ENCODE data around the gene POU6F2. TPM values are rescaled to one million over a fixed set of nuclear protein-coding genes. Genes with fewer than 3 reads are reported as not detected.

The POU6F2 gene
- total RNA-seq, 4 donors from 2014 or later = 0.91 TPM; not detected in 3

- Histone ChIP-seq H3K4me3 (no peak overlapping the region), H3K27ac (no peak overlapping the region), H3K27me3 (no peaks in the 10 kb centered on the region), H3K4me1 (no peaks in the 10 kb centered on the region), H3K9me3 (no peaks in the 10 kb centered on the region), H3K36me3 (no peaks in the 10 kb centered on the region)
- intact Hi-C loops (cut with DNase I; ENCODE audit: low total_unique reads) = no loop called here
- TF ChIP-seq POLR2A (IDR thresholded peaks at IDR 0.05) (no peak), CTCF (IDR thresholded peaks at IDR 0.05) (no peak)
- no peak for DNase-seq
Observed at GRCh38 chr7:39367451-39367850, 389.7 kb downstream of the POU6F2 start.

GRCh38 chr7:39367943-39368342 is 390.2 kb downstream of the POU6F2 start:
- TF ChIP-seq CTCF (IDR thresholded peaks at IDR 0.05) (no peak), POLR2A (IDR thresholded peaks at IDR 0.05) (no peak)
- Histone ChIP-seq H3K4me3 (no peak overlapping the region), H3K9me3 (no peaks in the 10 kb centered on the region), H3K4me1 (no peaks in the 10 kb centered on the region), H3K36me3 (no peaks in the 10 kb centered on the region), H3K27me3 (no peaks in the 10 kb centered on the region), H3K27ac (no peak overlapping the region)
- intact Hi-C loops (cut with DNase I; ENCODE audit: low total_unique reads) = no loop called here
- no peak for DNase-seq

GRCh38 chr7:39372383-39372782 is 394.7 kb downstream of the POU6F2 start:
- DNase-seq = no peak
- Histone ChIP-seq H3K9me3 (no peaks in the 10 kb centered on the region), H3K4me1 (no peaks in the 10 kb centered on the region), H3K4me3 (no peak overlapping the region), H3K36me3 (no peaks in the 10 kb centered on the region), H3K27me3 (no peaks in the 10 kb centered on the region), H3K27ac (no peak overlapping the region)
- intact Hi-C loops (cut with DNase I; ENCODE audit: low total_unique reads) = no loop called here
- TF ChIP-seq POLR2A (IDR thresholded peaks at IDR 0.05) = no peak
- TF ChIP-seq CTCF (IDR thresholded peaks at IDR 0.05) = no peak

- DNase-seq = no peak
- H3K4me1 ChIP-seq = no peaks in the 10 kb centered on the region
- H3K27me3 ChIP-seq = no peaks in the 10 kb centered on the region
- no peak overlapping the region for H3K4me3 ChIP-seq
- H3K9me3 ChIP-seq = no peaks in the 10 kb centered on the region
- H3K36me3 ChIP-seq = no peaks in the 10 kb centered on the region
- intact Hi-C loops (cut with DNase I; ENCODE audit: low total_unique reads) = no loop called here
- H3K27ac ChIP-seq = no peak overlapping the region
- no peak for TF ChIP-seq POLR2A (IDR thresholded peaks at IDR 0.05)
- no peak for TF ChIP-seq CTCF (IDR thresholded peaks at IDR 0.05)
Observed at GRCh38 chr7:39374436-39375040, 396.8 kb downstream of the POU6F2 start.

GRCh38 chr7:39375047-39375873 is 397.6 kb downstream of the POU6F2 start:
- H3K27me3 ChIP-seq = no peaks in the 10 kb centered on the region
- H3K4me3 ChIP-seq = no peak overlapping the region
- H3K9me3 ChIP-seq = no peaks in the 10 kb centered on the region
- no peaks in the 10 kb centered on the region for H3K4me1 ChIP-seq
- no peak for TF ChIP-seq CTCF (IDR thresholded peaks at IDR 0.05)
- TF ChIP-seq POLR2A (IDR thresholded peaks at IDR 0.05) = no peak
- intact Hi-C loops (cut with DNase I; ENCODE audit: low total_unique reads) = no loop called here
- H3K27ac ChIP-seq = no peak overlapping the region
- H3K36me3 ChIP-seq = no peaks in the 10 kb centered on the region
- DNase-seq = no peak
